Measurements from ENCODE around the gene TADA2B. TPM values are rescaled to one million over a fixed set of nuclear protein-coding genes. Genes with fewer than 3 reads are reported as not detected.

TADA2B gene
- total RNA-seq, 1 donor from 2014 or later, result 37.3 TPM

GRCh38 chr4:7018281-7018680 lies 24.9 kb upstream of the TADA2B start:
- TF ChIP-seq CTCF (IDR thresholded peaks at IDR 0.05), result no peak
- intact Hi-C loops (cut with DNase I), result no loop called here
- no peak overlapping the region for H3K4me3 ChIP-seq
- no peak overlapping the region for H3K27ac ChIP-seq
- DNase-seq (ENCODE audit: low spot score in 2 of 2), result no peak
- H3K4me1 ChIP-seq, result no peaks in the 10 kb centered on the region
- no peaks in the 10 kb centered on the region for H3K27me3 ChIP-seq
- no peaks in the 10 kb centered on the region for H3K9me3 ChIP-seq
- H3K36me3 ChIP-seq, result peaks cover 54 to 73% of the 10 kb centered on the region in 2 donors

GRCh38 chr4:7019367-7019766 lies 23.8 kb upstream of the TADA2B start:
- TF ChIP-seq CTCF (IDR thresholded peaks at IDR 0.05), result no peak
- no peak overlapping the region for H3K4me3 ChIP-seq
- DNase-seq (ENCODE audit: low spot score in 2 of 2), result no peak
- intact Hi-C loops (cut with DNase I), result no loop called here
- no peaks in the 10 kb centered on the region for H3K4me1 ChIP-seq
- H3K27me3 ChIP-seq, result no peaks in the 10 kb centered on the region
- H3K36me3 ChIP-seq, result peaks cover 55 to 76% of the 10 kb centered on the region in 2 donors
- no peak overlapping the region for H3K27ac ChIP-seq
- no peaks in the 10 kb centered on the region for H3K9me3 ChIP-seq

- intact Hi-C loops (cut with DNase I), result no loop called here
- DNase-seq (ENCODE audit: low spot score in 2 of 2), result no peak
- Histone ChIP-seq H3K4me1 (no peaks in the 10 kb centered on the region), H3K36me3 (peaks cover 59 to 76% of the 10 kb centered on the region in 2 donors), H3K4me3 (no peak overlapping the region), H3K27me3 (no peaks in the 10 kb centered on the region), H3K9me3 (no peaks in the 10 kb centered on the region), H3K27ac (no peak overlapping the region)
- TF ChIP-seq CTCF (IDR thresholded peaks at IDR 0.05), result no peak
Observed at GRCh38 chr4:7020290-7020689, 22.9 kb upstream of the TADA2B start.

- Histone ChIP-seq H3K4me1 (no peaks in the 10 kb centered on the region), H3K36me3 (peaks cover 59 to 76% of the 10 kb centered on the region in 2 donors), H3K27ac (no peak overlapping the region), H3K4me3 (no peak overlapping the region), H3K9me3 (no peaks in the 10 kb centered on the region), H3K27me3 (no peaks in the 10 kb centered on the region)
- TF ChIP-seq CTCF (IDR thresholded peaks at IDR 0.05), result no peak
- intact Hi-C loops (cut with DNase I), result no loop called here
- no peak for DNase-seq (ENCODE audit: low spot score in 2 of 2)
Observed at GRCh38 chr4:7020856-7021255, 22.3 kb upstream of the TADA2B start.

- no peak for TF ChIP-seq CTCF (IDR thresholded peaks at IDR 0.05)
- H3K4me1 ChIP-seq, result no peaks in the 10 kb centered on the region
- intact Hi-C loops (cut with DNase I), result no loop called here
- no peak overlapping the region for H3K4me3 ChIP-seq
- H3K9me3 ChIP-seq, result no peaks in the 10 kb centered on the region
- H3K27ac ChIP-seq, result no peak overlapping the region
- no peaks in the 10 kb centered on the region for H3K27me3 ChIP-seq
- DNase-seq (ENCODE audit: low spot score in 2 of 2), result no peak
- H3K36me3 ChIP-seq, result peaks cover 54 to 75% of the 10 kb centered on the region in 2 donors
Observed at GRCh38 chr4:7021355-7021754, 21.8 kb upstream of the TADA2B start.
